GM18873 (cell line): Measurements from ENCODE around the gene UBE2H.
"Not testable (repeated sequence)": the region's sequence is repeated elsewhere in the genome, so short reads cannot be mapped to it uniquely, and the experiment has no call there.

ENCODE experiments used
- ATAC-seq: cut with Tn5 transposase; IDR thresholded peaks from one replicate; pipeline ENCODE4 v1.9.1; 2021; ENCODE audit warnings: mild to moderate bottlenecking, moderate library complexity, moderate number of reproducible peaks; ENCODE audit not compliant: unreplicated experiment, low FRiP score

Gene UBE2H

DNA sequence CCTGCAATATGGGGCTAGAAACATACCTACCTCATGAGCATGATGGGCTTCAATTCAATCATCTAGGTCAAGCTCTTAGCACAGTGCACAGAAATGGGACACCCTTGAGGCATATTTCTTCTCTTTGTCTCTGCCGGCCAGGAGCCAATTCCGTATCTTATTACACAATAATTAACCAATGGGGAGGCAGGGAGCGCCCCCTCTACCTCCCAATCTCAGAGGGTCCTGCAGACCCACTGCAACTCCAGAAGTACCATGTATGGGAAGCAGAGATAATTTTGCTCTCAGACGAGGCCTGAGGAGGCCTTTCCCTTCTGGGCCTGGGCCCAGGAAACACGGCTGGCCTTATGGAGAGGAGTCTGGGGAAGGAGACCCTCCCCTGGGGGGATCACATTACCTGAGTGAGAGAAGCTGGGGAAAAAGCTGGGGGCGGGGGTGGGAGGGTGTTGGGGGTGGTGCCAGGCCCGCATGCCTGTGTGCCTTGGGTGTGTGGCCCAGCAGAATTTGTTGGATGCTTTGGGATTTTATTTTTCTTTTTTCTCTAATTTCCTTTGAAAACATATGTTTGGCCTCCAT, 155.5 kb downstream of the UBE2H start:
- ATAC-seq: no peak

DNA sequence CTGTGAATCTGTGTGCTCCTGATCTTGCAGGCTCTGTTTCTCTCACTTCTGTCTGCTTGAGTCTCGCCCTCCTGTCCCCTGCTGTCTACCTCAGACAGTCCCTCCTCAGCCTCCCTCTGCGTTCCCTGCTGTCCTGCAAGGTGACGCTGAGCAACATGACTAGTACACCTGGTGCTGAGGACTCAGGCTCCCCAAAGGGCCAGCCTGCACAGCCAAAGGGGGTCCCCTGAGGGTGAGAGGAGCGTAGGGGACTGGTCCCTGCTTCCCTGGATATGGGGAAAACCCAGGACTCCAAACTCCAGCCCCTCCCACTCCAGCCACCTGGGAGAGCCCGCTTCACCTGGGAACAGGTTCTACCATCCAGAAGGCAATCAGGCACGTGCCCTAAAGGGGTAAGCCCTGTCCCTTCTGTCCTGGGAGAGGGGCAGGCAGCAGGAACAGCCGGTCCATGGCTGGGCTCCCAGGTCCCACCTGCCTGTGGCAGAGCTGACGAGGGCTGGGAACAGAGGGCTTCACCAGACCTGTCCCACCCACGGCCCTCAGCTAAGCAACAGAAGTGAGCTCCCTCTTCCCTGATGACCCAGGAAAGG, 156.5 kb downstream of the UBE2H start:
- ATAC-seq: no peak

DNA sequence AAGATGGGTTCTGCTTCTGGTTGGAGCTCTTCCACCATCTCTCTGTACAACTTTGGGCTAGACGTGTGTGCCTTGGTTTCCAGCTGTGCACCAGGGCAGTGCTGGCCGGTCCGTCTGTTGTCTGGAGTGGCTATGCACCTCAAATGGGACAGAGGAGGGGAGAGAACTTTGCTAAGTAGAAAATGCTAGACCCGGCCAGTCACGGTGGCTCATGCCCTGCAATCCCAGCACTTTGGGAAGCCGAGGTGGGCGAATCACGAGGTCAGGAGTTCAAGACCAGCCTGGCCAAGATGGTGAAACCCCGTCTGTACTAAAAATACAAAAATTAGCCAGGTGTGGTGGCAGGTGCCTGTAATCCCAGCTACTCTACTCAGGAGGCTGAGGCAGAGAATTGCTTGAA, 158.3 kb downstream of the UBE2H start:
- ATAC-seq: not testable (repeated sequence)

DNA sequence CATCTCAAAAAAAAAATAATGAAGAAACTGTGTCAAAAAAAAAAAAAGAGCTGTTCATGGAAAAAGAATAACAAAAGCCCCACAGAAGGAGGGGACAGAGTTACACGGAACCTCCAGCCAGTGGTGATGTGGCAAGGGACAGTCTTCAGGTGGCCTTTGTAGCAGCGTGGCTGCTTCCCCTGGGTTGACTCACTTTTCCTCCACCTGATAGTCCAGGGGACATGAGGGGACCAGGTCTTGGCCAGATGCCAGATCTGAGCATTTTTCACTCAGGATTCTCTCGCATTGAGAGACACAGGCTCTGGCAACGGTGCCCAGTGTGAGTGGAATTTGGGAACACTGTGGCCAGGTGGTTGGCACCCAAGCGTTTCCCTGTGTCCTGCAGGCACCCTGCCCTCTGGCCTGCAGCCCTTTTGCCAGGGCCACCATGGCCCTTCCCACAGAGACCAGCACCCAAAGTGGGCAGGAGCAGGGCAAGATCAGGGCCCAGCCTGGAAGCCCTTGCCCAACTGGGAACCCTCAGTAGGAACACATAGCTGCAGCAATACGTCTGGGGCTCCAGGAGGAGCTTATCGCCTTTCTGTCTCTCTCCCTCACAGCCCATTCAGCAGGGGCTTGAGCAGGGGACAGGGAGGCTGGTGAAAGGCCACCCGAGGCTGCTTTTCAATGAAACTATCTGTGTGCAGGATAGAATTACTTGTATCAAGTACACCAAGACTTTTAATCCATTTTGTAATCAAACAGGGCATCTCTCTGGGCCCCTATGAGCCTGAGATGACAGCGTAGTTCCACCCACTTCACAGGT, 159.1 kb downstream of the UBE2H start:
- no peak for ATAC-seq

DNA sequence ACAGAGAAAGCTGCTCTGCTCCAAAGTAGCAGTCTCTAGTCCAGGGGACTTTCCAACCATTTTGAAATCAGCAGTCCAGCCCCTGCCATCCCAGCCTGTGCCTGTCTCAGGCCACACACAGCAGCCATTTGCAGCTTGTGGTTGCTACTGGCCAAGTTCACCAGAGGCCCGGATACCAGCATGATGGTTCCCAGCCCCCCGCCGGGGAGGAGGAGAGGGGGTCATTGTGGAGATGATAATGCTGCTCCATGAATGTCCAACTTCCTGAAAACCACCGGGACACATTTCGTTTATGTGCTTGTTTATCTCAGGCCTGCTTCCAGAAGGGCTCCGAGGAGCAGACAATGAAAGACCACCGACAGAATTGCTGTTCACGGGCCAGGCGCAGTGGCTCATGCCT, 160.0 kb downstream of the UBE2H start:
- no peak for ATAC-seq

DNA sequence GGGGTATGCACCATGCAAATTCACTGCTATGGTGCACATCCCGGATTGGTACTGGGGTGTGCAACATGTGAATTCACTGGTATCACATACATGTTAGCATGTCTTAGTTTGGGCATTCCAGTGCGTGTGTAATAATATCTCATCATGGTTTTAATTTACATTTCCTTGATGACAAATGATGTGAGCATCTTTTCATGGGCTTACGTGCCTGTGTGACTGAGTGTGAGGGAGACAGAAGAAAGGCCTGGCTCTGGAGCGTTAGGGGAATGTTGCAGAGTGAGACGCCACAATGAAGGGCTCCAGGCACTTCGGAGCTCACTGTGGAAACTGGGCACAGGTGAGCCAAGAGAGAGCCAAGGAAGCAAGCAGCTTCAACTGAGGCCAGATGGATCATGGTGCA, 162.6 kb downstream of the UBE2H start:
- ATAC-seq: no peak

DNA sequence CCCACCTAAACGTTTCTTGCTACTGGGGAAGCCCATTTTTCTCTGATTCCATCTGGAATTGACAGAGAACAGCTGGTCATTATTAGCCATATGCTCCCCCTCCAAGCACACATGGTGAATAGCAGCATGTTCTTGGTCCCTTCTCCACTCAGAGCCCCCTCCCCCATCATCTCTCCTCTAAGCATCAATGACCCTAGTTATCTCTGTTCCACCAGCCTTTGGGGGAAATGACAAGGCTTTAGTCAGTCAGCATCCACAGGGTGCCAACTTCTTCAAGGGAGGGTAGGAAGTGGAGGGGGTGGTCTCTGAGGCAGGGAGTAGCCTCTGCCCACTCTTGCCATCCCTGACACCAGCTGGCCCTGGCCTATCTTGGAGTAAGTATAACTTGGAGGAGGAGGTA, 163.1 kb downstream of the UBE2H start:
- no peak for ATAC-seq

DNA sequence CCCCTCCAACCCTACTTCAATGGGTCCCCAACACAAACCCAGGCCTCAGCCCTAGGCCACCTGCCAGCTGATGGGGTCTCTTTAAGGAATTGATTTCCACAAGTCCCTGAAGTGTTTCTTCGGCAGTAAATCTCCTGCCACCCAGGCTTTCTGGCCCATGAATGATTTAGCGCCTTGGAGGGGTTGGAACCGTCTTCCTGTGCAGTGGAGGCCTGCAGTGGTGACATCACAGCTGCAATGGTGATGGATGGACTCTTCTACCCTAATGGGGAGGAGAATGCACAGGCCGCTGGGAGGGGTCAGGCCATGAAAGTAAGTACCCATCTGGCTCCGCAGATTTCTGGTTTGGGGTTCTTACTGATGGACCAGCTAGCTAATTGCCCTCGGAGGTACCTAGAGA, 163.8 kb downstream of the UBE2H start:
- no peak for ATAC-seq

DNA sequence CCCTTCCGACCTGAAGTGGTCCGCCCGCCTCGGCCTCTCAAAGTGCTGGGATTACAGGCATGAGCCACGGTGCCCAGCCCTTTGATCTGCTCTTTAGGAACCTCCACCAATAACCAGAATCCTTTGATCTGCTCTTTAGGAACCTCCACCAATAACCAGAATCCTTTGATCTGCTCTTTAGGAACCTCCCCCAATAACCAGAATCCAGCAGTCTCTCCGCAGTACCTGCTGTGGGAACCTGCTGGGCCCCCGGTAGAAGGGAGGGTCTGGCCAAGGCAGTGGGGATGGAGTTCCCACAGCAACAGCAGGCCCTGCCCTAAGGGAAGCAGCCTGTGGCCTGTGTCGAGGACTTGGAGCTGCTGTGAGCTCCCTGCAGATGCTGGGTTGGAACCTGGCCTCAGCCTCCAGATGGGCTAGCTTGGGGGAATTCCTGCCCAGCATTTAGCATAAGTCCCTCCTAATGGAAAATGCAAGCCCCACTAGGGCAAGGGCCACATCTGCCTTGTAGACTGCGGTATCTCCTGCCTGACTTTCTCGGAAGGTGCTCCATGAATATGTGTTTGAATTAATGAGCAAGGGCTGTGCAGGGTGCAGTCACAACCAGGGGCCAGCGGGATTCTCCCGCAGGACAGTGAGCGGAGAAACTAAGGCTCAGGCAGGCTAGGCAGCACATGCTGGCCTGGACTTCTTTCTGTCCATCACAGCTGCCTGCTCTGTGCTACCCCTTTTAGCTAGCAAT, 165.8 kb downstream of the UBE2H start:
- no peak for ATAC-seq

DNA sequence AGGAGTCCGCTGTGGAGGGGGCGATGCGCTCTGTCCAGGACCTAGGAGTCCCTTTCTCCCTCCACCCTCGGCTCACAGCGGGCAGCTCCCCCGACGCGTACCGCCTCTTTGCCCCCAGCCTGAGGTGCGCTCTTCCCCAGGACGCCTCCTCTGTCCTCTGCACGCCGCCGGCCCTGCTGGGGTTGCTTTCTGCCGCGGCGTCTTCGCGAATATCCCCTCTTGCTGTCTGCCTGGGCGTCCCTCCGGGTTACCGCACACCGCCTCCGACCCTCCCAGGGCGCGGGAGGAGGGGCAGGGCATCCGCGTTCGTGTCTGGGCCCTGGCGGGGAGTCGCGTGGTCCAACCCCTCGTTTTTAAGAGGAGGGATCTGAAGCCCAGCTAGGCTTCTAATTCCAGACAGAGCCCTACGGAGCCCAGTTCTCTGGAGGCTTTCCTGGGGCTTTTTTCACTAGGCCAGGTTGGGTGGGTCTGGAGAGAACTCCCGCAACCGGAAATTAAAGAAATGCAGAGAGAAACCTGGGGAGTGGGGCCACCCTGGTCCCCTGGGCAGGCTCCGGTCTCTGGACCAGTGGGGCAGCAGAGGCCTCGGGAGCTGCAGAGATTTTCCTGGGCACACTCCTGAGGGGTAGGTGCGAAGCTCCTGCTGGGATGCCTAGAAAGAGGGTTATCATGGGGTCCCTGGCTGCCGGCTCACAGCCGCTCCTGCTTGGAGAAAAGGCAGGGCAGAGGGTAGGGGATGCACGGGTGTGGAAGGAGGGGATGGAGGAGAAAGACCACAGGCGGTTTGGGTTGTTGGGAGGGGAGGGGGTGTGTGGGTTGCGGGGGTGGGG, 166.9 kb downstream of the UBE2H start:
- ATAC-seq: no peak

DNA sequence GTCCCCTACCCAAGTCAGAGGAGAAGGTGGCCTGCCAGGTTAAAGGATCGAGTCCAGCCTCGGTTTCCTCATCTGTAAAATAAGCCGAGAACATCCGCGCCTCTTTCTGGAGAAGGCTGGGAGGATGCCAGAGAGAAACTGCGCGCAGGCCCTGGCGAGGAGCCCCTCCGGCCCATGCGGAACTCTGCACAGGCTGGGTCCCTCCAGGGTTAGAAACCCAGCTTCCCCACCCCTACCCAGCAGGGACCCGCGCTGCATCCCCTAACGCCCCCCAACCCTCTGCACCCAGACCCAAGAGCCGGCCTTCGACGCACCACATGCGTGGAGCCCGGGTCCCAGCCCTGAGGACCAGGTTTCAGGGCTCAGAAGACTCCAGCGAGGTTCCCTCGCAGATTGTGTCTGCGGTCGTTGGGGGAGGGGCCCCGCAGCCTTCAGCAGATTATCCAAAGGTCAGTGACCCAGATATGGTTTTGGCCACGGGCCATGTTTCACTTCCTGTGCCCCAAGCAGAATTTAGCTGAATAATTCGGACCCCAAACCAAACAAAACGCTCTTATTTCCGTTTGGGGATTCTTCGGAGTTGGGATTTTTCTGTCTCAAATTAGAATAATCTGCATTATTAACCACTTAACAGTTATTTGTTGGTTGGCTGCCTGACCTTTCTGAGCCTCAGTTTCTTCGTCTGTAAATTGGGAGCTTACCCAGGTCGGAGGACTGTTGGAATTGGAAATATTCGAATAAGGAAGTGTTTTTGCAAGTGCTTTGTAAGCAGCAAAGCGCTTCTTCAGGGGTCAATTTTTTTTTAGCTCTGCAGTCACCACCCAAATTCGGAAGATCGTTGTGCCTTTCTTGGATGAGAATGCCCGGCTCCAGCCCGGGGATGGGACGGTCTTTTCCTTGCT, 167.7 kb downstream of the UBE2H start:
- ATAC-seq: no peak

DNA sequence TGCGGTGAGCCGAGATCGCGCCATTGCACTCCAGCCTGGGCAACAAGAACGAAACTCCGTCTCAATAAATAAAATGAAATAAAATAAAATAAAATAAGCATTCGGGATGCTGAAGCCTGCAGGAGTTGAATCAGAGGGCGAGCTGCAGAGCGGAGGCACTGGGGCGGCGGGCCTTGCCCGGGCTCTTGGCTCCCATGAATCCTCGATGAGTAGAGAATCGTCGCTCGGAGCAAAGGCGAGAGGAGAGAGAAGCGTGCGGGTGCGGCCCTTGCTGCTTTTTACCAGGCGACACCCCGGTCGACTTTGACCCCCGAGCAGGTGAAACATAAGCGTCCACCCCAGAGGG, 168.3 kb downstream of the UBE2H start:
- no peak for ATAC-seq

DNA sequence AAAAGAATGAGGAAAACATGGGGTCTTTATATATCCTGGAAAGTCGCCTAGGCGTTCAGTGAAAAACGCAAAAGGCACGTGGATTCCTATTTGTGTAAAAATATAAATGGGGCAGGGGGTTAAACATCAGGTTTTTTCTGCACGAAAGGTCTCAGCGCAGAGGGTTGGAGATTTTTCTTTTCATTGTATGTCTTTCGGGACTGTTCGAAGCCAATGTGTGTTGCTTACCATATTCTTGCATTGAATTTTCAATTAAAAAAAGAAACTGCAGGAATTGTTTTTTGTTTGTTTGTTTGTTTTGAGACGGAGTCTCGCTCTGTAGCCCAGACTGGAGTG, 169.2 kb downstream of the UBE2H start:
- no peak for ATAC-seq

DNA sequence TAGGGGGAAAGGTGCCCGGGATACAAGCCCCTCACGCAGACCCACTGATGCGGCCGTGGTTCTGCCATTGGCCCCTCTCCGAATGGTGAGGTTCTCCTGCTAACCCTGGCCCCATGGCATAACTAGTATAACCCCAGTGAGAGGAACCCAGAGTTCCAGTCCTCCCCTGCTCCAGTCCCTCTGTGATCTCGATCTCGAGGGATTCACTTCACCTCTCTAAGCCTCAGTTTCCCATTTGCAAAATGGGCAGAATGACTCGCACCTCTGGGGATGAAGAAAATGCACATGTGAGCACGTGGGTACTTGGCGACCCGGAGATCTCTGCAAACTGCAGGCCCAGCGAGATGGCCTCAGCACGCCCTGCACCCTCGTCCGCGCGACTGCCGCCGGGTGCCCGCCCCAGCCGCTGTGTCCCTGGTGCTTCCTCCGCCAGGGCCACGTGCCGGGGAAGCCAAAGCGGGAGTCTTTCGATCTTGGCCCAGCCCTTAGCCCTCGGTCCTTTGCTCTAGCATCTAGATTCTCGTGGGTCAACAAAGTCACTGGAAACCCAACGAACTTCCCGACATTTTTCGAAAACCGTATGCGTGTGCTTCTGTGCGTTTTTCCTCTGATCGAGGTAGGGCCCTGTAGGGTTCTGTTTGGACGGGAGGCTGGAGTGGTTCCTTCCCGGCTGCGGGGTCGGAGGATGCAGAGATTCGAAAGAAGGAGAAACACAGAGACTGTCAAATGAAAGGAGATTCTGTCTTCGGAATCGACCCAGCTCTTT, 169.8 kb downstream of the UBE2H start:
- ATAC-seq: no peak

DNA sequence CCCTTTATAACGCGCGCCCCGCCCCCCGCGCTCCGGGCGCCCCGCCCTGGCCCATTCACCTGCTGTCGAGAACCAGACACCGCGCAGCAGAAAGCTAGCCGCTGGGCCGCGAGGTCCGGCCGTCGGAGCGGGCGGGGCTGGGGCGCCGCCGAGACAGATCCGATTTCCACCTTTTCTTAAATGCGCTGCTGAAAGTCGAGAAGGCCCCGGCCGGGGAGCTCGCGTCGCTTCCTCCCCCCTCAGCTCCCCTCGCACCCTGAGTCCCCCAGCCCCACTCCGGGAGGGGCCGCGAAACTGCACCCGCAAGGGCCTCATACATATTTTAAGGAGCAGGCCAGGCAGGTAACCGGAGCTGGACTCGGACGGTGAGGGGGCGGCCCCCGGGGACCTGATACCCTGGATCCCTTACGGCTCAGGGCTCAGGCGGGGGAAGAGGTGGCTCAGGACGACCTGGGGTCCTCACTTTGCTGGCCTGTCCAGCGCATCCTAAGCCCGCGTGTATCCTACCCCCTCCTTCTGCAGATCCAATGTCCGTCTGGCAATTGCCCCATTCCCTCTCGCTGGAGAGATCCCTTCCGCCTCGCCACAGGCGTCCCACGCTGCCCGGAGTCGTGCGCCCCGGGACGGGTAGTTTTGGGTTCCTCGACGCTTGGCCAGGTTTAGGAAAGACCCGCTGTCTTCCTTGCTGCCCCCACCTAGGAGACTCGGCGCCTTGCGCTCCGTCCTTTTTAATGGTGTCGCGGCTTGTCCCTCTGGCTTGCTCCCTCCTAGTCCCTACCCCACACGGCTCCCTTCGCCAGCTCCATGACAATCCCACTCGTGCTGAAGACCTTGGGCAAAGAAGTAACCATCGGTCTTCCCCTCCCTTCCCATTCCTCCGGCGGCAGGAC, 170.6 kb downstream of the UBE2H start:
- no peak for ATAC-seq

DNA sequence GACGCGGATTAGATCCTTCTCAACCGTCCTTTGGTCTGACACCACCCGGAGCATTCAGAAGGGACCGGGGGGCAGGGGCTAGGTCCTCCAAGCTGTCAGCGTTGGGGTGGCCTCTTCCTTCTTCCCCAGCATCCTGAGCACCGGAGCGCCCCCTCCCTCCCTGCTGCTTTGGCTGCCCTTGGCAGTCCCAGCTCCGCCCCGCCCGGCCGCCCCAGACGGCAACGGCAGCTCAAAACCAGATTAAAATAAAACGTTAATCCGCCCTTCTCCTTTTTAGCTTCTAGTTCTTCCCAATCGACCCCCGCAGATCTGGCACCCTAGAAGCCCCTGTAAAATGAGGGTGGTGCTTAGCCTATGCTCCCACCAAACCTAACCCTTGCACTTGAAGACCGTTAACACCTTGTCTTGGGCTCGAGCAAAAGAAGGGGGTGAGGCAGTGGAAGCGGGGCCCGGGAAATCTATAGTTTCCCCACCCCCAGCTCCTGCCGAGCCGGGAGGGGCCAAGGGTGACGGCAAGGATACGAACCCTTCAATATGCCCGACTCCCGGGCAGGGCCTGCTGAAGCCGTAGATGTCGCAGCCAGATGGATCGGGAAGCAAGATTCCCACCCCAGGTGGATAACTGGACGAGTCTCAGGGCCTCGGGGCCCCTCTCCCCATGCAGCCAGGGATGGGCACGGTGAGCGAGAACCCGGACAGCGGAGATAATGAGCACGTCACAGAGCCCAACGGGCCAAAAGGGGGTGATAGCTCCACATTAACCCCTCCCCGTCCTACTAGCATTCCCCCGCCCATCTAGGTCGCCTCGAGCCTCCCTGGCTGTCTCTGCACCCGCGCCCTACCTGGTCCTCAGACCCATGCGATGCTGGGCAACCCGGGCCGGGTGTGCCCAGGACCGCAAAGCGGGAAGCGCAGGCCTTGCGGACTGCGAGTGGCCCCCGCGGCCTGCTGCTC, 171.5 kb downstream of the UBE2H start:
- ATAC-seq: no peak
